Prostate gland (tissue), 2 donors: ENCODE results near the gene KIF1B.

Experiments used
- CTCF ChIP-seq, 4 experiments: fragments of 200-600 bp in 2 of 4; fragments of 450-650 bp in 2 of 4; sonication (generic) in 2 of 4; IDR thresholded peaks; 1 replicate in 3 of 4; 2 replicates in 1 of 4; pipeline ENCODE4 v1.5.1; 2016 to 2019; ENCODE audit warnings: antibody characterized with exemption in 4 of 4, mild to moderate bottlenecking in 2 of 4, moderate library complexity in 2 of 4
- POLR2A ChIP-seq: fragments of 450-650 bp; IDR thresholded peaks from one replicate; pipeline ENCODE4 v1.6.1; 2016; ENCODE audit warnings: antibody characterized with exemption, mild to moderate bottlenecking

GRCh38 chr1:10265027-10265426, 54.7 kb downstream of the KIF1B start:
- no peak for TF ChIP-seq CTCF (IDR thresholded peaks at IDR 0.05)
- TF ChIP-seq POLR2A, result no peak
